ENCODE results near the gene JAK3. TPM values are rescaled to one million over a fixed set of nuclear protein-coding genes. Genes with fewer than 3 reads are reported as not detected.

The JAK3 gene
- total and polyA plus RNA-seq, 2 of the 13 experiments (the other 11 are each of a cell fraction or from before 2014, with no cell fraction given) = 3.4 to 18.6 TPM

GRCh38 chr19:17854061-17854460 lies 6.3 kb upstream of the JAK3 start:
- no peak for FAIRE-seq
- intact Hi-C loops (cut with micrococcal nuclease; ENCODE audit: unreplicated experiment) = loop anchor here (2.0 kb wide), 1 partner anchor 19 kb away; no protein-coding TSS in a partner anchor
- CTCF ChIA-PET (ENCODE audit: low intra/inter-chr PET ratio, low total read pairs) = no interaction called here

More at GRCh38 chr19:17854061-17854460, 6.3 kb upstream of the JAK3 start:
- Histone ChIP-seq H3K9ac (ENCODE audit: insufficient read depth, low read depth, low read length) (no peak overlapping the region), H3K4me2 (ENCODE audit: low read depth, low read length) (no peak overlapping the region), H3K4me3 (replicated peaks in 1 of 3; ENCODE audit: insufficient read depth in 1 of 3, low read depth in 2 of 3, low read length in 3 of 3) (no peak overlapping the region), H3K9me3 (ENCODE audit: low read length) (no peaks in the 10 kb centered on the region), H3K79me2 (ENCODE audit: insufficient read depth, low read length) (no peaks in the 10 kb centered on the region), H3K27me3 (ENCODE audit: control insufficient read depth in 1 of 2, insufficient read depth in 2 of 2, low read length in 2 of 2) (no peaks in the 10 kb centered on the region), H3K27ac (ENCODE audit: extremely low read length, insufficient read depth, low read length) (no peak overlapping the region), H3K36me3 (replicated peaks in 1 of 2; ENCODE audit: control insufficient read depth in 1 of 2, insufficient read depth in 2 of 2, low read length in 2 of 2) (no peaks in the 10 kb centered on the region), H2AFZ (ENCODE audit: low read length) (peak overlapping the region; percentile 23), H4K20me1 (ENCODE audit: insufficient read depth, low read length) (no peaks in the 10 kb centered on the region), H3K4me1 (ENCODE audit: insufficient read depth, low read length) (peaks cover 18% of the 10 kb centered on the region)
- BruUV-seq (replicated peaks) = no TSS peak
- ATAC-seq = no peak
- POLR2A ChIA-PET = interaction anchor here (1.0 kb wide), 1 partner anchor 345 kb away, joined by 3 read pairs; no protein-coding TSS in a partner anchor
- DNase-seq (ENCODE audit: low spot score) = no peak
- in situ Hi-C loops (cut with HindIII; ENCODE audit: extremely low pct_ligation_motif_present, low pct_unique_long_range_greater_than_20kb) = loop anchor here (10.0 kb wide), 1 partner anchor 149 kb away; no protein-coding TSS in a partner anchor
- no peak for TF ChIP-seq HOXA5 (CRISPR knock-in tag; IDR thresholded peaks at IDR 0.05)
- TF ChIP-seq DNMT3B (CRISPR knock-in tag; conservative IDR thresholded peaks at IDR 0.05) = no peak
- TF ChIP-seq ZNF629 (CRISPR knock-in tag; conservative IDR thresholded peaks at IDR 0.05) = no peak
- TF ChIP-seq PRDM15 (CRISPR knock-in tag; IDR thresholded peaks at IDR 0.05) = no peak
- no peak for TF ChIP-seq ZNF737 (CRISPR knock-in tag; IDR thresholded peaks at IDR 0.05; ENCODE audit: borderline replicate concordance)
- no peak for TF ChIP-seq RFX5 (IDR thresholded peaks at IDR 0.05; ENCODE audit: low read depth, low read length)
- TF ChIP-seq ZNF10 (CRISPR knock-in tag; IDR thresholded peaks at IDR 0.05; ENCODE audit: borderline replicate concordance, low read depth) = no peak
- no peak for TF ChIP-seq TEAD3 (CRISPR knock-in tag; optimal IDR thresholded peaks at IDR 0.05; ENCODE audit: borderline replicate concordance)
- TF ChIP-seq ZBTB10 (CRISPR knock-in tag; IDR thresholded peaks at IDR 0.05; ENCODE audit: borderline replicate concordance) = no peak
- TF ChIP-seq ZNF142 (CRISPR knock-in tag; IDR thresholded peaks at IDR 0.05) = no peak
- whole genome bisulfite sequencing (ENCODE audit: low lambda C conversion rate) = 42% methylated on average over 6 of the region's 6 CpGs
